GM10248 (cell line): Measurements from ENCODE around the gene AFDN.

Source experiments
- CTCF ChIA-PET: fragments of 300-600 bp; sonication (Branson Sonifier 250); formaldehyde crosslinking; extraction: SDS; loops from one replicate; lab custom pipeline; 2021; ENCODE audit warnings: antibody characterized with exemption; lab: Yijun Ruan, JAX
- POLR2A ChIA-PET: fragments of 350-650 bp; sonication (Branson Sonifier 250); formaldehyde crosslinking; extraction: SDS; loops from one replicate; lab custom pipeline; 2020; ENCODE audit warnings: antibody characterized with exemption; lab: Yijun Ruan, JAX
- DNase-seq: peaks from one replicate; pipeline ENCODE4 v3.0.0; 2012; ENCODE audit errors: extremely low spot score
- CTCF ChIP-seq: IDR thresholded peaks from 2 replicates; pipeline ENCODE4 v1.5.1; 2012; ENCODE audit warnings: mild to moderate bottlenecking, low read depth; ENCODE audit errors: extremely low read depth, missing control alignments, control extremely low read depth

Gene AFDN

DNA sequence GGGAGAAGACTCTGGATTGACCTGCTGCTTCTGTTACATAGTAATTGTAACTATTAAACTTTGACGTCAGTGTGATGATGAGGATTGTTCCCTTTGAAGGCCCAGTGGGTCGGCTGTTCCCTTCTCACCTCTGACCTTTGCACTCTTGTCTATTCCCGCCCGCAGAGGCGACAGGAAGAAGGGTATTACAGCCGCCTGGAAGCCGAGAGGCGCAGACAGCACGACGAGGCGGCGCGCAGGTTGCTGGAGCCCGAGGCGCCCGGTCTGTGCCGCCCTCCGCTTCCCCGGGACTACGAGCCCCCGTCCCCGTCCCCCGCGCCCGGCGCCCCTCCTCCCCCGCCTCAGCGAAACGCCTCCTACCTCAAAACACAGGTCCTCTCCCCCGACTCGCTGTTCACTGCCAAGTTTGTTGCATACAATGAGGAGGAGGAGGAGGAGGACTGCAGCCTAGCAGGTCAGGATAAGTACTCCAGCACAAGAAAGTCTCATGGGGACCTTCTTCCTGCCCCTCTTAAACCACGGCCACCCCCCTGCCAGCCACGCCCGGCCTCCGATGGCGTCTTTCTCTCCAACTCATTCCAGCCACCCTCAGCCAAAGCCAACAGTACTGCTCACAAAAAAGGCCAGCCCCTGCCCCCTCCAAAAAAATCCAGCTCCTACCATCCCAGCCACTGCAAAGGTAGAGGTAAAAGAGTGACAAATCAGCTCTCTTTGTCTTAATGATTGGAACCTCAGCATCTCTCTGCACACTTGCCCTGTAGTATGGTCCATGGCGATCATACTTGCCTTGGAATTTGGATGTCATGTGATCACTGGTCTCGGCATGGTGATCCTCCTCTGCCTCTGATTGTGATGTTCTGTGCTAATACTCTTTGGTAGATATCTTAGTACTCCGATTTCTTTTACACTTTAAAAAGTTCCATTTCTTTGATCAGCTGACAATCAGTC is 139.2 kb downstream of the AFDN start:
- ChIA-PET CTCF (no interaction called here), POLR2A (no interaction called here)
- DNase-seq = no peak
- TF ChIP-seq CTCF = no peak

GRCh38 chr6:167966540-167966905 is 139.8 kb downstream of the AFDN start:
- ChIA-PET POLR2A (no interaction called here), CTCF (no interaction called here)
- no peak for DNase-seq
- no peak for TF ChIP-seq CTCF

DNA sequence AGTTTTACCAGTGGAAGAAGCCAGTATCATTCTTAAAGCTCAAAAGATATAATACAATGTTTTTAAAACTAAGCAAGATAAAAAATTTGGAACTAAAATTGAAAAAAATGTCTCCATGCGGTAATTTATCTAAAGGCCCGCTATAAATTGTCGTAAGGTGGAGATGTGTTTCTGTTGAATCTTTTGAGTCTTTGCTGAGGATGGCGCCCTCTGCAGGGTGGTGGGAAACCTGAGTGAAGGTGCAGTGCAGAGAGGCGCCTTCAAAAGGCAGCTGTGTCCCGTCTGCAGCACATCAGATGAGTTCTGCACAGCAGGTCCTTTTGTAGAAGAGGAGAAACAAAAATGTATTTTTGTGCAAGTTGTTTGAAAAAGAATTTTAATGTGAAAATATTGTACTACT is 141.4 kb downstream of the AFDN start:
- POLR2A ChIA-PET = no interaction called here
- CTCF ChIA-PET = interaction anchor here (0.9 kb wide), 2 partner anchors 13 to 37 kb away, joined by 3 to 4 read pairs; no protein-coding TSS in a partner anchor
- no peak for TF ChIP-seq CTCF
- no peak for DNase-seq

DNA sequence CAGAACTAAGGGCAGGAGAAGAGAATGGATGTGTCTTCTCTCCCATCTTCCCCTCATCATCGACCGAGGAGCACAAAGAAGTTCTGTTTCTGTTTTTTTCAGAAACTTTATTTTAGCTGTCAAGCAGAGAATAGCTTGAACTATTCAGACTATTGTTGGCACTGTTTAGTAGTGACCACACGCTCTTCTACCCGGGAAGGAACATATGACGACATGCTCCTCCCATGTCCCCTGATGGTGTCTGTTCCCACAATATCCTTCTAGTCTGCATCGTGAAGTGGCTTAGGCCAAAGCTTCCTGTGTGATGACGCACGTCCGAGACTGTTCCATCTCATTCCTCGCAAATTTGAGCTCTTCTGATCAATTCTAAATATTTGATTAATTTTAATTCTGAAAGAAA is 143.5 kb downstream of the AFDN start:
- POLR2A ChIA-PET = no interaction called here
- DNase-seq = no peak
- TF ChIP-seq CTCF = no peak
- CTCF ChIA-PET = interaction anchor here (0.9 to 1.3 kb wide), 3 partner anchors 8 to 11 kb away, joined by 3 to 5 read pairs (median 4); no protein-coding TSS in a partner anchor

DNA sequence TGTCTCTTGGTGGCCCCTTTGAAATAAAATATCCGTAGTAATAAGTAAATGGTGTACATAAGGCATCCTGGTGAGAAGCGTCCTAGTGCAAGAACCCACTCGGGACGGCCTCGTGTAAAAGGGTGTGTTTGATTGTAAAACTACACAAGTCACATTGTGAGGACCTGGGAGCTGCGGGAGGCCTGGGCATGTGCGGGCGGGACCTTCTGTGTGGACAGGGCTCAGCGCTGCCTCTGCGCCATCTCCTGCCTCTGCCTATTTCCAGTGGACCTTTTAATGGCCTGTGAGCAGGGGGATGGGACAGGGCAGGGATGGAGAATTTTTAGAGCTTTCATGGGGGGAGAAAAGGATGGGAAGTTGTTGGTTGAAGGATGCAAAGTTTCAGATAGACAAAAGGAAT is 145.5 kb downstream of the AFDN start:
- no peak for TF ChIP-seq CTCF
- DNase-seq = no peak
- ChIA-PET CTCF (no interaction called here), POLR2A (no interaction called here)

DNA sequence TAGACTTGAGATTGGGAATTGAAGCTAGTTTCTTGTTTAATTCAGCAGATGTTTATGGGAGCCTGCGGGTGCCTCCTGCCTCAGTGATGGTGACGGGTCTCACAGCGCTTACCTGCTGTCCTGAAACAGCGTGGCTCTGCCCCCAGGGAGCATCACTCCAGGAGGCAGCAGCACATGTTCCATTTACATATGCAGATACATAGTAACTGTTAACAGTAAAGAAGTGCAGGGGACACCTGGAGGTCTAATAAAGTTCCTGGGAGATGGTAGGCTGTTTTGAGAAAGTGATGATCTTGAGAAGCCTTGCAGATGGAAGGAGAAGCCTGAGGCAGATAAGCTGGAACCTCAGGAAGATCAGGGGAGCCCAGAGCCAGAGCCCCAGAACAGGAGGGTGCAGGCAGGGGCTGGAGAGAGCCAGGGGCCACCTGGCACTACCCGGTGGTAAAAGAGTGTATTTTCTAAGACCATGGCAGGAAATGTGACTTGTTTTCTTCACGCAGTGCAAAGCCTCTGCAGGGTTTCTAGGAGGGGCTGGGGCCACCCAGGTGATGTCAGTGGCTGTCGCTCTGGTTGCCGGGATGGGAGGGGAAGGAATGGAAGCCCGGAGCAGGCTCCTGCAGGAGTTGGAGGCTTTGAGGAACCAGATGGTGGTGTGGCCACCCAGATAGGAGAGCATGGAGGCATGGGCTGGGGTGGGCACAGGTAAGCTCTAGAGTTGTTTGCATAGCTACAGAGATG is 146.6 kb downstream of the AFDN start:
- DNase-seq = no peak
- ChIA-PET POLR2A (no interaction called here), CTCF (no interaction called here)
- no peak for TF ChIP-seq CTCF
